Esophagus squamous epithelium (tissue), 5 donors: Measurements from ENCODE around the gene STXBP5L. TPM values are rescaled to one million over a fixed set of nuclear protein-coding genes. Genes with fewer than 3 reads are reported as not detected.

Experiments used
- DNase-seq: peaks from one replicate; lab custom pipeline; 2025; lab: John Stamatoyannopoulos, UW
- H3K27ac ChIP-seq, 4 donors: fragments of 200-600 bp; sonication (generic); one replicate each; pipeline ENCODE4 v1.5.1; 2016 to 2019; ENCODE audit warnings: mild to moderate bottlenecking in 1 of 4
- H3K27me3 ChIP-seq, 4 donors: fragments of 200-600 bp; sonication (generic); 1 replicate in 3 of 4; 2 replicates in 1 of 4; pipeline versions ENCODE4 v1.5.1 to v1.6.0; 2017 to 2021; ENCODE audit warnings: antibody characterized with exemption in 1 of 4
- H3K36me3 ChIP-seq, 3 donors: fragments of 200-600 bp; sonication (generic); one replicate each; pipeline ENCODE4 v1.5.1; 2016 to 2019
- H3K4me1 ChIP-seq, 3 donors: fragments of 200-600 bp; sonication (generic); one replicate each; pipeline ENCODE4 v1.5.1; 2017 to 2019
- H3K4me3 ChIP-seq, 4 donors: fragments of 200-600 bp; sonication (generic); 1 replicate in 3 of 4; 2 replicates in 1 of 4; pipeline ENCODE4 v1.5.1; 2016 to 2019; ENCODE audit warnings: mild to moderate bottlenecking in 2 of 4, moderate library complexity in 1 of 4
- H3K9me3 ChIP-seq, 3 donors: fragments of 200-600 bp; sonication (generic); one replicate each; pipeline ENCODE4 v1.5.1; 2016 to 2019
- POLR2A ChIP-seq, 4 donors: fragments of 450-650 bp; IDR thresholded peaks; one replicate each; pipeline ENCODE4 v1.6.1; 2017; ENCODE audit warnings: antibody characterized with exemption in 4 of 4, mild to moderate bottlenecking in 4 of 4, moderate library complexity in 3 of 4
- WGBS, 2 donors: methylation state at CpG; one replicate each; pipeline ENCODE4 v1.1.5; 2018; 5-methylcytosine and 5-hydroxymethylcytosine counted together
- intact Hi-C: fragments of 100-400 bp; cut with DNase I; formaldehyde crosslinking; loops from one replicate; pipeline ENCODE4 v1.15.0; 2022
- total RNA-seq, 4 donors: library from RNA; depleted of rRNA; stranded (reverse); fragments of >200 nt; gene quantifications; one replicate each; pipeline ENCODE4 v1.1.0, GENCODE V29; 2016
- TF ChIP-seq, protein P1 (sequence below), 6 experiments: fragments of 450-650 bp in 4 of 6; fragments of 200-600 bp in 2 of 6; sonication (generic) in 2 of 6; IDR thresholded peaks; one replicate each; pipeline ENCODE4 v1.5.1; 2016 to 2019; ENCODE audit warnings: antibody characterized with exemption in 6 of 6, mild to moderate bottlenecking in 4 of 6, moderate library complexity in 4 of 6
- donor health status: DM: yes; HTN: yes; CAD: no.

Gene STXBP5L
- total RNA-seq, 4 donors from 2014 or later: 0.04 to 1.9 (median 0.18) TPM; not detected in 1

DNA sequence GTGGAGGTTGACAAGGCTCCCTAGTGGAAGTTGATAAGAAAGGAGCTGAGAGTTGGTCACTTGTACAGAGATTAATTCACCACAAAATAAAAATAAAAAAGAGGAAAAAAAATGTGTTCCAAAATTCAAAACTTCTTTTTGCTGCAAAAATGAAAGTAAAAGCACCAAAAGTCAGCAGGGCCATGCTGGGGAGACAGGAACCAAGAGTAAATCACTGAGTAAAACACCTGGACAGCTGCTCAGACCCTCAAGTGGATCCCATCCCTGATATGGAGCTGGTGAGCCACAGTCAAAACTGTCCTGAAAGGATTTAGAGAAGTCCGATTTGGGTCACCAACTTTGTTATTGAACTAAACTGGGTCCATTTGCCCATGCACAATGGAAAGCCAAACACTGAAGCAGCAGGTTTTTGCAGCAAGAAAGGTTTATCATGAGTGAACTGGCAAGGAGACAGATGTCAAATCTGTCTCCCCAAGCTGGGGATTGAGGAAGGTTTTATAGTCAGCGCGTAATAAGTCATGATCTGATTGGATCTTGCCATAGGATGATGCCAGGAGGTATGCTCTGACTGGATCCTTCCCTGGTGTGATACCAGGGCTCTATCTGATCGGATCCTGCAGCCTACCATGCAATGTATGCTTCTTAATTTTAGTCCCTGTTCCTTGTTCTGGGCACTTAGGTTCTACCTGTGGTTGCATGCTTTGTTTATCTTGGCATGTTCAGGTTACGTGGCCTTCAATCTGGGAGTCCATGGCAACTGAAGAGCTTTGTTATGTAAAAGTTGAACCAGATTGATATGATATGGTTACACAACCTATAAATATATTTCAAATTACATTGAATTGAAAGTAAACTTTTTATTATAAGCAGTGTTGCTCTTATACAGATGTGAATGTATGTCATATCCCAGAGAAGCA, 324.6 kb downstream of the STXBP5L start:
- no peak for TF ChIP-seq POLR2A (IDR thresholded peaks at IDR 0.05)
- TF ChIP-seq, protein P1, sequence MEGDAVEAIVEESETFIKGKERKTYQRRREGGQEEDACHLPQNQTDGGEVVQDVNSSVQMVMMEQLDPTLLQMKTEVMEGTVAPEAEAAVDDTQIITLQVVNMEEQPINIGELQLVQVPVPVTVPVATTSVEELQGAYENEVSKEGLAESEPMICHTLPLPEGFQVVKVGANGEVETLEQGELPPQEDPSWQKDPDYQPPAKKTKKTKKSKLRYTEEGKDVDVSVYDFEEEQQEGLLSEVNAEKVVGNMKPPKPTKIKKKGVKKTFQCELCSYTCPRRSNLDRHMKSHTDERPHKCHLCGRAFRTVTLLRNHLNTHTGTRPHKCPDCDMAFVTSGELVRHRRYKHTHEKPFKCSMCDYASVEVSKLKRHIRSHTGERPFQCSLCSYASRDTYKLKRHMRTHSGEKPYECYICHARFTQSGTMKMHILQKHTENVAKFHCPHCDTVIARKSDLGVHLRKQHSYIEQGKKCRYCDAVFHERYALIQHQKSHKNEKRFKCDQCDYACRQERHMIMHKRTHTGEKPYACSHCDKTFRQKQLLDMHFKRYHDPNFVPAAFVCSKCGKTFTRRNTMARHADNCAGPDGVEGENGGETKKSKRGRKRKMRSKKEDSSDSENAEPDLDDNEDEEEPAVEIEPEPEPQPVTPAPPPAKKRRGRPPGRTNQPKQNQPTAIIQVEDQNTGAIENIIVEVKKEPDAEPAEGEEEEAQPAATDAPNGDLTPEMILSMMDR (IDR thresholded peaks at IDR 0.05): no peak
- Histone ChIP-seq H3K27ac (no peak overlapping the region), H3K4me1 (no peaks in the 10 kb centered on the region), H3K9me3 (no peaks in the 10 kb centered on the region), H3K4me3 (no peak overlapping the region), H3K27me3 (no peaks in the 10 kb centered on the region), H3K36me3 (no peaks in the 10 kb centered on the region)
- 68 to 77% methylated on average over 5 of the region's 5 CpGs for WGBS, 2 donors
- no peak for DNase-seq
- intact Hi-C loops: no loop called here

DNA sequence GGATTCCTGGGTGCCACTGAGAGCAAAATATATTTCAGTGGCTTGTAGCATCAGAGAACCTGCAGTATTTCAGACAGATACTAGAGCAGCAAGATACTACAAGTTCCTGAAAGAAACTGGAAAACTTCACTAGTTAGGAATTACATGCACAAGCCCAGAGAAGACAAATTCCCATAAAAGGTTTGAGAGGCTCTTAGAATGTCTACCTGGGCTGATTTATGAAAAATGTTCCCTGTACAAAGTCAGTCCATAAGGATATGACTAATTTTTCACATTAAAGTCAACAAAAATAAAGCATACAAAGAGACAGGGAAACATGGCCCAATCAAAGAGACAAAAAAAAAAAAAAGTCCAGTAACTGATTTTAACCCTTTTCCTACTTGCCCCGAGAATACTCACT, 335.2 kb downstream of the STXBP5L start:
- intact Hi-C loops: no loop called here
- Histone ChIP-seq H3K4me3 (no peak overlapping the region), H3K9me3 (no peaks in the 10 kb centered on the region), H3K36me3 (no peaks in the 10 kb centered on the region), H3K4me1 (no peaks in the 10 kb centered on the region), H3K27ac (no peak overlapping the region), H3K27me3 (no peaks in the 10 kb centered on the region)
- no peak for TF ChIP-seq POLR2A (IDR thresholded peaks at IDR 0.05)
- TF ChIP-seq, protein P1 (IDR thresholded peaks at IDR 0.05): no peak
- DNase-seq: no peak
- 69 to 80% methylated on average over 1 of the region's 1 CpG for WGBS, 2 donors

DNA sequence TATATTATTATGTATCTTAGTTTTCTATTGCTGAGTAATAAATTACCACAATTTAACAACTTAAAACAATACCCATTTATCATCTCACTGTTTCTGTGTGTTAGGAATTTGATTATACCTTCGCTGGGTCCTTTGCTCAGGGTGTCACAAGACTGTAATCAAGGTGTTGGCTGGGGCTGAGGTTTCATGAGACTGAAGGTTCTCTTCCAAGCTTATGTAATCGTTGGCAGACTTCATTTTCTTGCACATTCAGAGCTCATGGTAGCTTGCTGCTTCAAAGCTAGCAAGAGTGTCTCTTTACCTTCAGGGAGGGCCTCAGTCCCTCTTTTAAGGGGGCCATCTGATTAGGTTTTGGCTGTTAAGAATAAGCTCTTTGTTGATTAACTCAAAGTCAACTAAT, 344.7 kb downstream of the STXBP5L start:
- intact Hi-C loops: no loop called here
- 40 to 53% methylated on average over 2 of the region's 2 CpGs for WGBS, 2 donors
- Histone ChIP-seq H3K4me1 (no peaks in the 10 kb centered on the region), H3K27me3 (no peaks in the 10 kb centered on the region), H3K36me3 (no peaks in the 10 kb centered on the region), H3K27ac (no peak overlapping the region), H3K9me3 (no peaks in the 10 kb centered on the region), H3K4me3 (no peak overlapping the region)
- no peak for DNase-seq
- no peak for TF ChIP-seq POLR2A (IDR thresholded peaks at IDR 0.05)
- TF ChIP-seq, protein P1 (IDR thresholded peaks at IDR 0.05): no peak

DNA sequence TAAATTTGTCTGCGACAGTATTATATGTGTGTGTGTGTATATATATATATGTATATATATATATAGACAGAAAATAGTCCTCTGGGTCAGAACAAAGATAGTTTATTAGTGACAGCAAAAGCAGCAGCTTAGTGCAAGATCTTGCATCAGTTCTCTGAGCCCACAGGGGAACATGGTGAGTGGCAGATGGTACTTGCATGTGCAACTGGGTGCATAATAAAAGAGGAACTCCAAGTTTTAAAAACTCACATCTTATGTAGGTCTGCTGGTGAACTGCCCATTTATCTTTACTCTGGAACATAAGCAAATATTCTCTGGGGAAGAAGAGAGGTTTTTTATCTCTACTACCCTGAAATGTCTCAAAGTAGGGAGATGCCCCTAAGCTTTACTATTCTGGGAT, 361.4 kb downstream of the STXBP5L start:
- intact Hi-C loops: no loop called here

DNA sequence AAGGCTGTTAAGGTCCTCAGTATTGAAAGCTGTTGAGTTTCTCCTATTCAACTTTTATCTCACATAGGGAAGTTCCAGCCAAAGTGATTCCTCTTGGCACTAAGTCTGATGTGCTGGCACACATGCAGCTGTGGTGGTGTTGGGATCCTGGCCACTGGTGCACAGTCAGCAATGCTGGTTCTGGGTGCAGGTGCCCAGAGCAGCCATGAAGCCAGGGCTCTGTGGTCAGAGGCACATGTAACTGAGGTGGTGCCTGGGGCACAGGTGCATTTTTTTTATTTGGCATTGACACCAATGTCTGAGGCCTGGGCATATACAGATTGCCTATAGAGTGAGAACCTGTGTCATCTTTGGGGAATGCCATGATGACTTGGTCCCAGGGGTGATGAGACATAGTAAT, 366.4 kb downstream of the STXBP5L start:
- no peaks in the 10 kb centered on the region for H3K36me3 ChIP-seq
- no peaks in the 10 kb centered on the region for H3K27me3 ChIP-seq
- no peak overlapping the region for H3K4me3 ChIP-seq
- intact Hi-C loops: no loop called here
- DNase-seq: no peak
- no peak overlapping the region for H3K27ac ChIP-seq
- peaks cover 0 to 10% (median 0%) of the 10 kb centered on the region in 3 donors for H3K9me3 ChIP-seq
- H3K4me1 ChIP-seq: no peaks in the 10 kb centered on the region
- no peak for TF ChIP-seq POLR2A (IDR thresholded peaks at IDR 0.05)
- TF ChIP-seq, protein P1 (IDR thresholded peaks at IDR 0.05): no peak

More for the DNA sequence above, 361.4 kb downstream of the STXBP5L start:
- Histone ChIP-seq H3K4me1 (no peaks in the 10 kb centered on the region), H3K36me3 (no peaks in the 10 kb centered on the region), H3K27me3 (no peaks in the 10 kb centered on the region), H3K4me3 (no peak overlapping the region), H3K27ac (no peak overlapping the region), H3K9me3 (peaks cover 0 to 8% (median 0%) of the 10 kb centered on the region in 3 donors)
- no peak for TF ChIP-seq POLR2A (IDR thresholded peaks at IDR 0.05)
- TF ChIP-seq, protein P1 (IDR thresholded peaks at IDR 0.05): no peak
- 85 to 89% methylated on average over 1 of the region's 1 CpG for WGBS, 2 donors
- no peak for DNase-seq
